Amygdala (tissue), 56 donors: ENCODE data around the gene MAP3K21.

Source experiments
- DNase-seq, 56 donors: peaks; one replicate each; lab custom pipeline; 2025; lab: John Stamatoyannopoulos, UW

Gene MAP3K21

DNA sequence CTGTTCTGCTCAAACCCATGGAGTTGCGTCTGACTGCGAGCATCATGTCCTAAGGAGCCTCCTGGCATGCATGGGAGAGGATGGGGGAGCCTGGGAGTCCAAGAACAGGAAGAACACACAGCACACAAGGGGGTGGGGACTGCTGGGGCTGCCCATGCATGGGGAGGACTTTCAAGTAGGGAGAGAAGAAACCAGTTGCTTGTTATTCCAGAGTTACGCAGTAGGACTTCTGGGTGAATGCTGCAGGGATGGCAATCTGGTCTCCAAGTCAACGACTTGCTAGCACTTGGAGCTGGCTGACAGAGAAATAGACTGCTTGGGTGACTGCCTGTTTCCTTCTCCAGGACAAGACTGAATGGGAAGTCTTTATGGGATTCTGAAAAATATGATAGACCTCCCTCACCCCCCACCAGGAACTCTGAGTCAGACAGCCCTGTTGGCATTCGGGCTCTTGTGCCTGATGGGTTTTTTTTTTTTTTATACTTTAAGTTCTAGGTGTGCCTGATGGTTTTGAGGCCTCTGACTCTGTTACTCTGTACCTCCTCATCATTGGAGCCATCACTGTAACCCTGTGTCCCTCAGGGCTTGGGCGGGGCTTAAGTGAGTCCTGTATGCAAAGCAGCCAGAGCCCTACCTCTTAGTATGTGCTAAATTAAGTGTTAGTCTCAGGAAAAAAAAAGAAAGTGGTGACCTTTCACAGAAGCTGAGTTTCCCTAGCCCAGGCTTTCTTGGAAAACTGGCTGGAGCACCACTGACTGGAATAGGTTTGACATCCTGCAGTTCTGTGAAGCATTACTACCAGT, 30.3 kb downstream of the MAP3K21 start:
- DNase-seq: no peak

DNA sequence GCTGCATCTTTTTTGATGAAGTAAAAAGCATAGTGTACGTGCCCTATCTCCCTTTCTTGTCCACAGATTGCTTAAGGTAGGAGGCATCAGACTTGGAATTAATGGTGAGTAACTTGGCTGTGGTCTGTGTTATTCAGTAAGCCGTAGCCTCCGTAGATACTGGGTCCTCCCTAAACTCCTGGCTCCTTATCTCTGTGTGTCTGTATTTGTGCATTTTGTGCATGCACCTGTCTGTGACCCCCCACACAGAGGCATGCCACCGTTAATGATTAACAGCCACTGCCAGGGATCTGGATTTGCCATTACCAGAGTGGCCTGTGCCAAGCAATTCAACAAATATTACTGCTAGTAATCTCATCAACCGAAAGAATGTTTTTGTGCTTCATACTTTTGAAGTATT, 31.9 kb downstream of the MAP3K21 start:
- DNase-seq: no peak

DNA sequence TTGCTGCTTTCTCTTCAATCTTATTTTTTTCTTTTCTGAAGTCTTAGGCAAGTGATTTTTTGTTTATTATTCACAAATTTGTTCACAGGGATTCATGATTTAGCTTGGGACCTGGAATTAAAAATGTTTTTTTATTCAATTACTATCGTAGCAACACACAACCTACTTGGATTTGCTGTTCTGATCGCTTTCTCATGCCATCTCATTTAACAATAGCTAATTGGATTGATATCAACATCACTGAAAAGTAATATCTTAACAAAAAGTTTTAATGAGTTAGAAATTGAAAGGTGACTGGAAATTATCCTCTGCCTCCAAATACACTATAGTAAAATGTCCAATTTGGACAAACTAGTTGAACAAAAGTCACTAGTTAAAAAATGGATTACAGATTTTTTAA, 32.4 kb downstream of the MAP3K21 start:
- DNase-seq: no peak

DNA sequence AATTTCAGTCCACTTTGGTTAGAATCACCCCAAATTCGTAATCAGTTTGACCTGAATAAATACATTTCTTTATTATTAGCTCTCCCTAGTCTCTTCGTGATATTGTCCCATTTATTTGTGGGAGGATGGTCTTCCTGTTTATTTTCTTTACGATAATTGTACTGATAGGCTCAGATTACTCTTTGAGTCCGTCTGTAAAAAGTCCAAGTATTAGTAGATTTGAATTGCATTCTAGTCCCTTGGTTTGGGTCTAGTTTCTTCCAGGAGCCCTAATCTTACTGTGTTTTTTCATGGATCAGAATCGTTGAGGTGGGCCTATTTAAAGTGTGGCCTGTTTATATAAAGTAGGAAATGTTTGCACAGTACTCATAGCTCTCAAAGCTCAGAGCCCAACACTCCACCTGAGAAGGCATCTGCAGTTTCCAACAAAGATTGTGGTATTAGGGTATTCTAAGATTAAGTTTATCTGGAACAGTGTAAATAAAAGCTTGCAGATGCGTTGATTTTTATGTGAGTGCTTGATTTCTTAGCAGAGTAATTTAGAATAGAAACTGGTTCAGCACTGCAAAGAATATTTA, 33.1 kb downstream of the MAP3K21 start:
- no peak for DNase-seq

DNA sequence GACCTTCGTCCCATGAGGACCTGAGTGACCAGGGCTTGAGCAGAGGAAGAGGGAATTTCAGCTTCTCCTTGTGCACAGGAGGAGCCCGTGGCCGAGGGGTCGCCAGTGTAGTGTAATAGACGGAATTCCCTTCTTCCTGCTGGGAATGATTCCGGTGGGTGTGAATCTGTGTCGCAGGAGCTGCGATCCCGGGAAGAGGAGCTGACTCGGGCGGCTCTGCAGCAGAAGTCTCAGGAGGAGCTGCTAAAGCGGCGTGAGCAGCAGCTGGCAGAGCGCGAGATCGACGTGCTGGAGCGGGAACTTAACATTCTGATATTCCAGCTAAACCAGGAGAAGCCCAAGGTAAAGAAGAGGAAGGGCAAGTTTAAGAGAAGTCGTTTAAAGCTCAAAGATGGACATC, 34.4 kb downstream of the MAP3K21 start:
- DNase-seq: no peak

DNA sequence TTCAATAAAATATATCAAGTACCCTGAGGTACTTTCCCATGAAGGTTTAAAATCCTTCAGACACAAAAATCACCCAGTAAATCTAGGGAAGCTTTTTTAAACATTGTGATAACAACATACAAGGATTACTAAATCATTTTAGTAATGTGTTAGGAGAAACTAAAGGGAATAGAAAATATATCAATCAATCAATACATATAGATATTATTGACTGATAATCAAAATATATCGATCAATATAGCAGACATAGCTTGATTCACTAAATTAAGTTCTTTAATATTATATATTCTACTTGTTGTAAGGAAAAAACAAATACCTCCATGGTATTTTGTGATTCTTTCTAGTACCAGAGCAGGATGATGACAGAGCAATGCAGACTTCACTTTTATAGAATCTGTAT, 35.2 kb downstream of the MAP3K21 start:
- DNase-seq: no peak

DNA sequence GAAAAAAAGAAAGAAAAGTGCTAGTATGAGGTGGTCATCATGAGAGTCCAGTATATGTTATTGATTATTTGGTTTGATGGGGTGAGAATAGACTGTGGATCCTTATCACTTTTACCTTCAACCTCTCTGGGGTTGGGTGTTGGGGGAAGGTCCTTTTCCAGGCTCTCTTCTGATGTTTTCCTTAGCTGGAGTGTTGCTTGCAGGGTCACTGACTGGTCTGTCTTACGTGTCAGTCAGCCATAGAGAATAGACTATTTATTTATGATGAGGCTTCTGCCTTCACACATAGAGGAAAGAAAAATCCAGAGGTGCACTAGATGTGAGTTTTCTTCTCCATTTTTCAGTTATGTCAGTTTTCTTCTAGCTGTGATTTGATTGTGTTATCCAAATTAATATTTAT, 36.5 kb downstream of the MAP3K21 start:
- DNase-seq: no peak

DNA sequence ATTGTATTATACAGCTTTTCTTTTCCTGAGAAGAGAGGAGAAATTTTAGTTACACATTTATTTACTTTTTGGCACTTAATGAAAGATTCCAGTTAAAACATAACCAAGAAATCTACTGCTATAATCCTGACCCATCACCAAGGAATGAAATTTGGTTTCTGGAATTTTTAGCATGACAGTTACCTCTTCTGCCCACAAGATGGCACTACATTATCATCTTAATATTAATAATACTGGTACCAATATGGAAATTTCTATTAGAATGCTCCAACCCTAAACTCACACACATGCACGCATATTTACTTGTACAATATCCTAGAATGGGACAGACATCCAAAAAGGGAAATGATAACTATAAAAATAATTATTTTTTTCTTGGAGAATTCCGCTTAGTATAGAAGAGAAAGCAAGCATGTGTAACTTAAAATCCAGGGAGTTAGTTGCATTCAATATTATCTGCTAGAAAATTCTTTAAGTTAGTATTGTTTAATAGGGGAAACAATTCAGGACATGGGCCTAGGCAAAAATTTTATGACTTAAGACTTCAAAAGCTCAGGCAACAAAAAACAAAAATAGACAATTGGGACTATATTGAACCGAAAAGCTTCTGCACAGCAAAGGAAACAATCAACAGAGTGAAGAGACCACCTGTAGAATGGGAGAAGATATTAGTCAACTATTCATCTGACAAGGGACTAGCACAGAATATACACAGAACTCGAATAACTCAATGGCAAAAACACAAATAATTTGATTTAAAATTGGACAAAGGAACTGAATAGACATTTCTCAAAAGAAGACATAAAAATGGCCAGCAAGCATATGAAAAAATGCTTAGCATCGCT, 37.4 kb downstream of the MAP3K21 start:
- DNase-seq: no peak

DNA sequence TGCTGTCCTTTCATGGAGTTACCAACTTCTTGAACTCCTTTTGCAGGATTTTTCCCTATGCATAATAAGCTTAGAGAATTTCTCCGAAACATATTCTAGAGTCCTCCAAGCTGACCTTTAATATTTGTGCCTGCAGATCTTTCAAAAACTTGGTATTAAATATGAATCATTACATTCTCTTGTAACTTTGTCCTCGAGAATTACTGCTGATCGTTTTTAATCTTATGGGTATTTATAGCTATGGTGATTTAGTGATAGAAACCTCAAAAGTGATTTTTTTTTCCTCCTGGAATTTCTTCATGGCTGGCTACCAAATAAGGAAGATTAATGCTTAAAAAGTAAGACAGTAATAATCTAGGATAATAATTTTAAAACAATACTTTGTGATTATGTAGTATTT, 39.1 kb downstream of the MAP3K21 start:
- no peak for DNase-seq

DNA sequence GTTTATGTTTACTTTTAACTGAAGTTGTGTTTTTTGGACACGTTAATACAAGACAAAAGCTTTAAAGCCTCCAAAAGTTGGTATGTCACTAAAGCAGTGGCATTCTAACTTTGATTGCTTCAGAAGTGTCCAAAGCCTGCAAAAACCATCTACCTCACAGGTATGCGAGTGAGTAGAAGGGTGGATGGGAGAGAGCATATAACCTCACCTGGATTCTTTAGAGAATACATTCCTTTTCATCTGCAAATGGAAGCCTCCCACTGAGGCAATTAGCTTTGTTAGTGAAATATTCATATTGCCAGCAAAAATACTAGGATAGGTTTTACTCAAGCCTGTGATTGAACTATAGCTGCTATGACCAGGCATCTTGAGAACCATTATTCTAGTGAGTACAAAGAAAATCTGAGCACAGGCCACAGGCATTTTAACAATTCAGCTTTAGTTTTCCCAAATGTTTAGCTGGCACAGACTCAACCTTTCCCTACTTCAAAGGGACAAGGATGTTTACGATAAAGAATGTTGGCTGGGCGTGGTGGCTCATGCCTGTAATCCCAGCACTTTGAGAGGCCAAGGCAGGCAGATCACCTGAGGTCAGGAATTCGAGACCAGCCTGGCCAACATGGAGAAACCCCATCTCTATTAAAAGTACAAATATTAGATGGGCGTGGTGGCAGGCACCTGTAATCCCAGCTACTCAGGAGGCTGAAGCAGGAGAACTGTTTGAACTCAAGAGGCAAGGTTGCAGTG, 39.7 kb downstream of the MAP3K21 start:
- no peak for DNase-seq

DNA sequence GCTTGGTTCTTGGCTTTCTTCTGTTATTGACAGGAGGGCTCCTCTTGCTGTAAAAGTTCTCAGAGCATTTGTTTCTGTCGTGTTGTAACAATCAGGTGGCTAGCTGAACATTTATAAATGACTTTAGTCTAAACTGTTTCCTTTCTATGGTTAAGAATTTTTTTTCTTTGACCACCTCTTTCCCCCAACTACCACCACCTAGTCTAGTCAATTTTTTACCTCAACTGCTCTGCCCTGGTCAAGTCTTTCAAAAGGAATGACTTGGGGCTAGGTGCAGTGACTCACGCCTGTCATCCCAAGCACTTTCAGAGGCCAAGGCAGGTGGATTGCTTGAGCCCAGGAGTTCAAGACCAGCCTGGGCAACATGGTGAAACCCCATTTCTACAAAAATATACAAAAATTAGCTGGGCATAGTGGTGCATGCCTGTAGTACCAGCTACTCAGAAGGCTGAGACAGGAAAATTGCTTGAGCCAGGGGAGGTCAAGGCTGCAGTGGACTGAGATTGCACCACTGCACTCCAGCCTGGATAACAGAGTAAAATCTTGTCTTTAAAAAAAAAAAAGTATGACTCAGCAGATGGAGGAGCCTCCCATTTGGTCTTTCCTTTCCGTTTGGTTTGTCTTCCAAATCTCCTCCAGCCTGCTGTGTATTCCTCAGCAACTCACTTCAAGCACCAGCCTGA, 40.7 kb downstream of the MAP3K21 start:
- no peak for DNase-seq

DNA sequence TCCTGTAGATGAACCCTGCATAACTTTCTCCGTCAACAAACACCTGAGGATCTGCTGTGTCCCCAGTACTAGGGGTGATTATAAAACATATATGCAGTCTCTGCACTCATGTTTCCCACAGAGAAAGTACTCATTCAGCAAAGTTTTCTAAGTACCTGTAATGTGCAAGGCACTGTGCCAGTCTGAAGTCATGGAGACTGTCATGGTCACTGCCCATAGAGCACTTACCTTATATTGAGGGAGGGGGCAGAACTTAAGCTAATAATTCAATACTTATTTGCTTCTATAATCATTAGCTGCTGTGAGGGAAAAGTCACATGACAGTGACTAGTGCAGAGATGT, 41.2 kb downstream of the MAP3K21 start:
- no peak for DNase-seq

DNA sequence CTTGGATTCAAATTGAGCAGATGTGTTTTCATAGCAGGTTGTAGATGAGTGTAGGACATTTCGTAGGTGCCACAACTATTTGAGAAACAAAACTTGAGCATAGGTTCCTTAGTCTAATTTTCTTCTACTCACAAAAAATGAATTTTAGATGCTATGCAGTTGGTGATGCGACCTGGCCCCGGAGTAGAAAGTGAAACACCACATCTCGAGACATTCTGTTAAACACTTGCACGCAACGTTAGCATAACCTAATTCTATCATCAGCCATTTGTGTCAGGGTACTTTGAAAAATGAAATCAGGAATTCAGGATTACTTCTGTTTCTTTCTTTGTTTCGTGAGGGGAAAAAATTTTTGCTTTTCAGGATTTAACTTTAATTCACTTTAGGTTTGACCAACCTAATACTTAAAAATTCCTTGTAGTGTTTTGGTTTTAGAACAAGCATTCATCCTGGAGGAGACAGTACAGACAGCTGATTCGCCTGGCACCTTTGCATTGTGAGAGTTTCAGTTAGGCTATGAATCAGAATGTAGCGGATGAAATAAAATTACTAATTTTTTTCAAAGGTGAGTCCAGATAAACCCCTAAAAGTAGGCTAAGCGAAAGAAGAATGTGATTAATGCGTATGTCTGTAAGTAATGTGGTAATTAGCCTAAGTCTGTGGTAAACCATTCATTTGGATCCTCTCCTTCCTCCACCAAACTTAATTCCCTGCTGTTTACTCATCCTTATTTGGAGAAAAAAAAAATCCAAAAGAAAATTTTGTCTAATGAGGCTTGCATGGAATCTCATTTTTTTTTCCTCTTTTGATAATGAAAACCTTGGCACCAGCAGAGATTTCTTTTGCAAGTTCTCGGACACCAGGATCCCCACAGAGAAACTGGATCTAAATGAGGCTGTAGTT, 44.9 kb downstream of the MAP3K21 start:
- no peak for DNase-seq

DNA sequence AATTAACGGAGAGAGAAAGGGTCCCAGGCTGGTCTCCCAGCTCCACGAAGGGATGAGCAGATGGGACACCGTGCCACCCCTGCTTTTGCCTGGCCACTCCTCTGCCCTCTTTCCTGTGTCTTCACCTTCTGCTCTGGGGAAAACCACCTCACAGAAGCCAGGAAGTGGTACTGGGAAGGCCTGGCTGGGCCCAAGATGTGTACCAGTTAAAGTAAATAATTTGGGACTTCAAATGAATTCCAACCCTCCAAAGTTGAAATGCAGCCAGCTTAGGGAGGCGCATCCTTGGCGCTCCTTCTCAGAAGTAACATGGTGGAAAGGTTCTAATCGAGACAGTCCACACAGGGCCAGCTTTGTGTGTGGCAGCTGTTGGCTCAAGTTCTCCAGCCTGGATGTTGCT, 45.7 kb downstream of the MAP3K21 start:
- no peak for DNase-seq

DNA sequence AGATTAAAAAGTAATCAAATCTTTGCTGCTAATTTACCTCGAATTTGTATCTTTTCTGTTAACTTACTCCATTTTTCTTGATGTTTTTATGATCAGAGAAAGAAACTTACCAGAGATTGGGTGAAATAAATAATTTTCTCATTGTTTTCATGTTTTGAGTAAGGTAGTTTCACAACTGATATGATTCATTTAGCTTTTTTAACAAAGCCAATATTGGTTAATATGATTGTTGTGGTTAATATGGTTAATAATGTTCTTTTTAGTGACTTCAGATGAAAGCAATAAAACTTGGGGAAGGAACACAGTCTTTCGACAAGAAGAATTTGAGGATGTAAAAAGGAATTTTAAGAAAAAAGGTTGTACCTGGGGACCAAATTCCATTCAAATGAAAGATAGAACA, 48.1 kb downstream of the MAP3K21 start:
- DNase-seq: no peak

DNA sequence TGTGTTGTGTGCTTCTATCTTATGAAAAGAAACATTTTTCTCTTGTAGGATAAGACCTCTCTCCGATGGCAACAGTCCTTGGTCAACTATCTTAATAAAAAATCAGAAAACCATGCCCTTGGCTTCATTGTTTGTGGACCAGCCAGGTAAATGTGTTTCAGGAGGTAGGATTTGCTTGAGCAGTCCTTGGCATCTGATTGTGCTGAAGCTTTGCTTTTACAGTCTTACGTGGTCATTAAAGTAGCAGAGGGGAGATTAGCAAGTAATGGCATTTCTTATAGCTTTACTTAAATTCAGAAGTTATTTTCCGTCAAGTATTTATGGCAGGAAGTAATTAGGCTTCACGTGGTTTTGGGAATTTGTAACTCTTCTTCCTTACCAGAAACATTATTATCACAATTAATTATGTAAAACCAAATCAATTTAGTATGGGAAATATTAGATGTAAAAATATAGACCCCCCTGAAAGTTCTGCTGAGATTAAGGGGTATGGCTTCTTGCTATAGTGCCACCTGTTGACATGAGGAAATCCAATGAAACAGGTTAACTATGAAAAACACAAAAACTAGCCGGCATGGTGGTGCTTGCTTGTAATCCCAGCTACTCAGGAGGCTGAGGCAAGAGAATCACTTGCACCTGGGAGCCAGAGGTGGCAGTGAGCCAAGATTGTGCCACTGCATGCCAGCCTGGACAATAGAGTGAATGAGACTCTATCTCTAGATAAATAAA, 49.0 kb downstream of the MAP3K21 start:
- DNase-seq: no peak

DNA sequence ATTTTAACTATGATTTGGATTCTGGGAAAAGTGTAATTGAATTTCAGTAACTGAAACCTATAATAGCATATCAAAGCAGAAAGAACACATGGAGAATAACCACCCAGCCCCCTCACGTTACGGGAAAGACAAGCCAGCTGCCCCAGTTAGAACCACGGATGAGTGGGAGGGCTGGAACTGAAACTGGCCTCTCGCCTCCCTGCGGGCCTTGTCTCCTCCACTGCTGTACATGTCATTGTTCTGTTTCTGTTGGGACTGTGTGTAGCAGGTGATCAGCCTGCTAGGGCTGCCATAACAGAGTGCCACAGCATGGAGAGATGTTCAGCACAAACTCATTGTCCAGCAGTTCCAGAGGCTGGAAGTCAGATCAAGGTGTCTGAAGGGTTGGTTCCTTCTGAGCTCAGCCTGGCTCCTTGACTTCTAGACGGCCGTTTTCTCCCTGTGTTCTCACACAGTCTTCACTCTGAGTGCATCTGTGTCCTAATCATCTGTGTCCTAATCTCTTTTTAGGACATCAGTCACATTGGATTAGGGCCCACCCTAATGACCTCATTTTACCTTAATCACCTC, 52.4 kb downstream of the MAP3K21 start:
- DNase-seq: no peak

DNA sequence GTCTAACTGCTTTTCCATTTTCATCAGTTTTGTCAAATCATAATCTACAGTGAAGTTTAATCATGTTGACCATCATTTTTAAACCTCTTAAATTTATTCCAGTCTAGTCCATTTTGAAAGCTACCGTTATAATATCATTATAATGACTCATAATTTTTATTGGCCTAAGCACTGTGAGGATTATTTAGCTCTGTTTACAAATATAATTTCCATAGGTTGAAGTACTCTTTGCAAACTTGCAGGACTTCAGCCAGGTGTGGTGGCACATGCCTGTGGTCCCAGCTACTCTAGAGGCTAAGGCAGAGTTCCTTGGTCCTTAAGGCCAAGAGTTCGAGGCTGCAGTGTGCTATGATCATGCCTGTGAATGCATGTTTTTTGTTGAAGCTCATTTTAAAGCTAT, 54.3 kb downstream of the MAP3K21 start:
- DNase-seq: no peak
